Lower lobe of right lung (tissue), 2 donors: ENCODE data around the gene ALLC. TPM values are rescaled to one million over a fixed set of nuclear protein-coding genes. Genes with fewer than 3 reads are reported as not detected.
"Not testable (repeated sequence)": the region's sequence is repeated elsewhere in the genome, so short reads cannot be mapped to it uniquely, and the experiment has no call there.

Experiments
- ATAC-seq, 2 donors: fragments of 200-7000 bp; cut with Tn5 transposase; one replicate each; pipeline ENCODE4 v1.9.1; 2020 to 2022; ENCODE audit warnings: mild to moderate bottlenecking in 2 of 2, moderate library complexity in 2 of 2
- DNase-seq: peaks from one replicate; pipeline ENCODE4 v3.0.0-alpha.2; 2020
- H3K27ac ChIP-seq: fragments of 200-600 bp; one replicate; pipeline ENCODE4 v1.8.0; 2022
- H3K27me3 ChIP-seq: fragments of 200-600 bp; one replicate; pipeline ENCODE4 v1.8.0; 2022; ENCODE audit warnings: low read depth
- H3K36me3 ChIP-seq: fragments of 200-600 bp; one replicate; pipeline ENCODE4 v1.8.0; 2022; ENCODE audit warnings: mild to moderate bottlenecking
- H3K4me1 ChIP-seq: fragments of 200-600 bp; one replicate; pipeline ENCODE4 v1.8.0; 2022
- H3K4me3 ChIP-seq: fragments of 200-600 bp; one replicate; pipeline ENCODE4 v1.8.0; 2022; ENCODE audit warnings: mild to moderate bottlenecking
- H3K9me3 ChIP-seq: fragments of 200-600 bp; one replicate; pipeline ENCODE4 v1.8.0; 2022
- intact Hi-C: fragments of 100-400 bp; cut with DNase I; formaldehyde crosslinking; loops from one replicate; pipeline ENCODE4 v1.11.0; 2022
- long read RNA-seq: library from polyadenylated mRNA; unstranded; transcript quantifications from one replicate; pipeline ENCODE4 v2.0.0, GENCODE V29; 2021
- total RNA-seq: library from RNA; stranded (reverse); fragmentation: NEBNext Ultra II Directional; extraction: Animal tissue kit (Norgen Biotek cat#: 25700); gene quantifications from one replicate; pipeline ENCODE4 v1.2.1, GENCODE V29; 2021
- TF ChIP-seq, protein P1 (sequence below): fragments of 200-600 bp; IDR thresholded peaks from one replicate; pipeline ENCODE4 v1.8.0; 2022; ENCODE audit warnings: antibody characterized with exemption, mild to moderate bottlenecking
- donor health status: DM: no; HTN: yes; CAD: no; lungs with severe emphysema.

The ALLC gene
- total RNA-seq: not detected
- long read RNA-seq: 0 reads

DNA sequence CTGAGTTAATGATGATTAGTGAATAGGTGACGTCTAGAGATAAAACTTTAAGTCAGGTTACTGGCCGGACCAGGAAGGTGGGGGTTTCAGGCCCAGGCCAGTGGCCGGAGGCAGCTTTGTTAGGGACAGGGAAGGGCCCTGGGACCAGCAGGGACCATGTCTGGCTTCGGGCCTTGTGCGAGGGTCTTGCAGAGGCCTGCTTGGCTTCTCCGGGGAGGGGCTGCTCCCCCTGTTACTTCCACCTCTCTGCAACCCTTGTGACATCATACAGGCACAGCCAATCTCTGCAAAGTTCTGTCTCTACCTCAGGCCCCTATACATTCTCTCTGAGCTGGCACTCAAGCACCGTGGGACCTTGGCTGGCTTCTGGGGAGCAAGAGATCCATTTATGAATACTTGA lies at the start of gene ALLC:
Gene ALLC (plus strand): TSS at position 320 of the 400 bp plus-strand sequence. CDS start 12,958 bp downstream, outside the sequence.
- no peak within 1 kb of the TSS for H3K27ac ChIP-seq

DNA sequence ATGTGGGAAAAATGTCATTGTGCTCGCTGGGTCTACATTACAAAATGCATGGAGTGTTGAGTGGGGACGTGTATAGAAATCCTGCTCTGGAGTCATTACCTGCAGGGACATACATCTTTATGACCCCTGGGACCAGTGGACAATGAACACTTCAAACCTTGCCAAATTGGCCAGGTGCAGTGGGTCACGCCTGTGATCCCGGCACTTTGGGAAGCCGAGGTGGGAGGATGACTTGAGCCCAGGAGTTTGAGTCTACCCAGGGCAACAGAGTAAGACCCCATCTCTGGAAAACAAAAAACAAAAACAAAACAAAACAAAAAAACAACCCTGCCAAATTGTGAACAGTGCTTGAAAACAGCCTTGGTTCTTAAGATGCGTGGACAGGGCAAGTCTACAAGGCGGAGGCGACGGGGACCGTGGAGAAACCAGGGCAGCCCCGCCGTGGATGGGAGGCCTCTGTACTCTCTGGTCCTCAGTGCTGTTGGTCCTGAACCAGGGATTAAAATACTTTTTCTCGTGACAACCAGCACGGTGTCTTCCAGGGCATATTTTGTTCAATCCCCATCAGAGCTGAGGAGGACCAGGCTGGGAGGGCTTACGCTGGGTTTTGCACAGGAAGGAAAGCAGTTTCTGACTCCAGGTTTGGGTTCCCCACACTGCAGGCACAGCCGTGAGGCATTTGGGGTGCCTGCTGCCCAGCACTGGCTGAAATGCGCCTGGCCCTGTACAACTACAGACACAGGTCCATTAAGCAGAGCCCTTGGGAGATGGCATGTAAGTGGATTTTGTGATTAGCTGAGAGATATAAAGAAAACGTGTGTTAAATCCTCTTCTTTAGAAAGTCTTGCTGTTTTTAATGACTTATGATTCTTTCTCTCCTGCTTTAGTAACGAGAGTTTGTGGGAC lies 49.4 kb upstream of the ALLC start:
- TF ChIP-seq, protein P1, sequence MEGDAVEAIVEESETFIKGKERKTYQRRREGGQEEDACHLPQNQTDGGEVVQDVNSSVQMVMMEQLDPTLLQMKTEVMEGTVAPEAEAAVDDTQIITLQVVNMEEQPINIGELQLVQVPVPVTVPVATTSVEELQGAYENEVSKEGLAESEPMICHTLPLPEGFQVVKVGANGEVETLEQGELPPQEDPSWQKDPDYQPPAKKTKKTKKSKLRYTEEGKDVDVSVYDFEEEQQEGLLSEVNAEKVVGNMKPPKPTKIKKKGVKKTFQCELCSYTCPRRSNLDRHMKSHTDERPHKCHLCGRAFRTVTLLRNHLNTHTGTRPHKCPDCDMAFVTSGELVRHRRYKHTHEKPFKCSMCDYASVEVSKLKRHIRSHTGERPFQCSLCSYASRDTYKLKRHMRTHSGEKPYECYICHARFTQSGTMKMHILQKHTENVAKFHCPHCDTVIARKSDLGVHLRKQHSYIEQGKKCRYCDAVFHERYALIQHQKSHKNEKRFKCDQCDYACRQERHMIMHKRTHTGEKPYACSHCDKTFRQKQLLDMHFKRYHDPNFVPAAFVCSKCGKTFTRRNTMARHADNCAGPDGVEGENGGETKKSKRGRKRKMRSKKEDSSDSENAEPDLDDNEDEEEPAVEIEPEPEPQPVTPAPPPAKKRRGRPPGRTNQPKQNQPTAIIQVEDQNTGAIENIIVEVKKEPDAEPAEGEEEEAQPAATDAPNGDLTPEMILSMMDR: no peak
- no peaks in the 10 kb centered on the region for H3K27me3 ChIP-seq
- intact Hi-C loops: no loop called here
- no peak for ATAC-seq
- no peak overlapping the region for H3K4me3 ChIP-seq
- H3K4me1 ChIP-seq: no peaks in the 10 kb centered on the region
- no peak for DNase-seq
- no peaks in the 10 kb centered on the region for H3K9me3 ChIP-seq
- H3K36me3 ChIP-seq: no peaks in the 10 kb centered on the region
- H3K27ac ChIP-seq: no peak overlapping the region

More for the DNA sequence above, at the start of gene ALLC:
- intact Hi-C loops: no loop called here
- ATAC-seq: no peak
- DNase-seq: no peak
- TF ChIP-seq, protein P1: no peak
- Histone ChIP-seq H3K9me3 (no peaks in the 10 kb centered on the region), H3K27me3 (no peaks in the 10 kb centered on the region), H3K36me3 (no peaks in the 10 kb centered on the region), H3K4me1 (no peaks in the 10 kb centered on the region), H3K4me3 (no peak within 1 kb of the TSS)

- H3K36me3 ChIP-seq, intact Hi-C loops, H3K9me3 ChIP-seq, H3K4me3 ChIP-seq, ATAC-seq, H3K27ac ChIP-seq, H3K4me1 ChIP-seq, DNase-seq, H3K27me3 ChIP-seq: not testable (repeated sequence)
Measured at GRCh38 chr2:3609279-3609673, 48.7 kb upstream of the ALLC start.

DNA sequence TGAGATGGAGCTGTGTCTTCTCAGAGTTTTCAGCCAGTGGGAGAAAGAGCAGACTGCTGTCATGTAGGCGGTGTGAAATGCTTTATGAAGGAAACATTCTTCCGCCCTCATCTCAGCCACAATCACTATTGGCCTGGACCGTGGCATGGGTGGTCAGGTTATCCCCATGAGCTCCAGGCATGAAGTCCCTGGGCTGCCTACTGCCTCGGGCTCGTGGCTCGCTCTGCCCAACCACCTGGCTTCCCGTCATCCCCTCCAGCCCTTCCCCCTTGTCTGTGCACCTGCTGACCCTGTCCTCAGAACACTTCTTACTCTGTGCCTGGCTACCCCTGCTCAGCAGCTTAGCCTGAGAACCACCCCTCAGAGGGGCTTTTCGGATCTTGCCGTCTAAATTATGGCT lies 47.6 kb upstream of the ALLC start:
- no peaks in the 10 kb centered on the region for H3K9me3 ChIP-seq
- H3K27me3 ChIP-seq: no peaks in the 10 kb centered on the region
- TF ChIP-seq, protein P1: no peak
- no peak overlapping the region for H3K4me3 ChIP-seq
- H3K36me3 ChIP-seq: no peaks in the 10 kb centered on the region
- H3K4me1 ChIP-seq: no peaks in the 10 kb centered on the region
- no peak overlapping the region for H3K27ac ChIP-seq
- DNase-seq (no peak), ATAC-seq (no peak)
- intact Hi-C loops: no loop called here

DNA sequence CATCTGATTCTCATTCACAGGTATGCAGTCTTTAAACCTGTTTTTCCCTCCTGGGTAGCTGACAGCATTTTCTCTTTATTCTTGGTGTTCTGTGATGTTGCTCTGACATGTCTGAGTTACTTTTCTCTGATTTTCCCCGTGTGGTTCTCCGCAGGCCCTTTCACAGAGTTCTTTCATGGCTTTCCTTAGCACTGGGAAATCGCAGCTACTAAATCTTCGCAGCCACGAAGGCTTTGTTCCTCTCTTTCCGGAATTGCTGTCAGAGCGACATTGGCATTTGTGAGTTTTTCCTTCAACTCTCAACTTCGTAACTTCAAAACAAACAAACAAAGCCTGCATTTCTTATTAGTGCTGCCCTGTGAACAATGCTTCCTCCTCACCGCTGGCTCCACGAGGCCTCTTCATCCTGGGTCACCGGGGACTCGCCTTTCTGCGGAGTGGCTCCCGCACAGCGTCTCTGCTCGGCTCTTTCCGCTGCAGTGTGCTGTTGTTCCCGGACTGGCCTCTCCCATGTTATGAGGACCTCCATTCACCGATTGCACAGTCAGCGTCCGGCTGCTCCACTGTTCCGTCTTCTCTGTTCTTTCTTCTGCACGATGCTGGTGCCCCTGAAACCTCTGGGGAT lies 47.0 kb upstream of the ALLC start:
- no peak overlapping the region for H3K4me3 ChIP-seq
- TF ChIP-seq, protein P1: no peak
- no peaks in the 10 kb centered on the region for H3K9me3 ChIP-seq
- H3K36me3 ChIP-seq: no peaks in the 10 kb centered on the region
- no peaks in the 10 kb centered on the region for H3K4me1 ChIP-seq
- intact Hi-C loops: no loop called here
- no peak for ATAC-seq
- H3K27ac ChIP-seq: no peak overlapping the region
- no peaks in the 10 kb centered on the region for H3K27me3 ChIP-seq
- DNase-seq: no peak

GRCh38 chr2:3611589-3611988 lies 46.4 kb upstream of the ALLC start:
- ATAC-seq: no peak
- no peak for DNase-seq
- Histone ChIP-seq H3K4me3 (no peak overlapping the region), H3K27me3 (no peaks in the 10 kb centered on the region), H3K9me3 (no peaks in the 10 kb centered on the region), H3K27ac (no peak overlapping the region), H3K36me3 (no peaks in the 10 kb centered on the region), H3K4me1 (no peaks in the 10 kb centered on the region)
- intact Hi-C loops: no loop called here
- TF ChIP-seq, protein P1: no peak
